Fibroblast of lung (primary cell): Measurements from ENCODE around the gene ISM2.

Experiments
- EZH2 ChIP-seq: IDR thresholded peaks from 2 replicates; pipeline ENCODE4 v1.5.1; 2012; ENCODE audit warnings: low read length, control low read depth, mild to moderate bottlenecking; ENCODE audit errors: missing control alignments
- TF ChIP-seq, protein P1 (sequence below), 2 donors: IDR thresholded peaks in 1 of 2; conservative IDR thresholded peaks in 1 of 2; 1 replicate in 1 of 2; 2 replicates in 1 of 2; pipeline ENCODE4 v1.5.1; 2011 to 2012; ENCODE audit warnings: low read length in 2 of 2, control low read depth in 1 of 2, inconsistent platforms in 1 of 2, low read depth in 1 of 2, mild to moderate bottlenecking in 1 of 2

DNA sequence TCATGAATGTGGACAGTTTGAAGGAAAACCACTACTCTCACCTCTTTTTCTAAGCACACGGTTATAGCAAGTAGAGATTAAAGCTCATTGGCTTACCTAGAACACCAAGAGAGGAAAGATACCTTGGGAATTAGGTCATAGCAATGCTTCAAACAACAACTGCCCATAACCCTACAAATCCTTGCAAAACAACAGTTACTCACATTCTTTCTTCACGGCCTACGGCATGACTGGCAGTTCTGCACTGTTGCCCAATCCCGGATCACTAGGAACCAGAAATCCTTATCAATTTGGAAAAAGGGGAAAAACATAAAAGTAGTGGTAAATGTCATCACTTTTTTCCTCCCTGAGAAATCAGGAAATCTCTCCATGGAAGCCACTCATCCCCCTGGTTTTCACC, 9.6 kb upstream of the ISM2 start:
- TF ChIP-seq, protein P1, sequence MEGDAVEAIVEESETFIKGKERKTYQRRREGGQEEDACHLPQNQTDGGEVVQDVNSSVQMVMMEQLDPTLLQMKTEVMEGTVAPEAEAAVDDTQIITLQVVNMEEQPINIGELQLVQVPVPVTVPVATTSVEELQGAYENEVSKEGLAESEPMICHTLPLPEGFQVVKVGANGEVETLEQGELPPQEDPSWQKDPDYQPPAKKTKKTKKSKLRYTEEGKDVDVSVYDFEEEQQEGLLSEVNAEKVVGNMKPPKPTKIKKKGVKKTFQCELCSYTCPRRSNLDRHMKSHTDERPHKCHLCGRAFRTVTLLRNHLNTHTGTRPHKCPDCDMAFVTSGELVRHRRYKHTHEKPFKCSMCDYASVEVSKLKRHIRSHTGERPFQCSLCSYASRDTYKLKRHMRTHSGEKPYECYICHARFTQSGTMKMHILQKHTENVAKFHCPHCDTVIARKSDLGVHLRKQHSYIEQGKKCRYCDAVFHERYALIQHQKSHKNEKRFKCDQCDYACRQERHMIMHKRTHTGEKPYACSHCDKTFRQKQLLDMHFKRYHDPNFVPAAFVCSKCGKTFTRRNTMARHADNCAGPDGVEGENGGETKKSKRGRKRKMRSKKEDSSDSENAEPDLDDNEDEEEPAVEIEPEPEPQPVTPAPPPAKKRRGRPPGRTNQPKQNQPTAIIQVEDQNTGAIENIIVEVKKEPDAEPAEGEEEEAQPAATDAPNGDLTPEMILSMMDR (conservative IDR thresholded peaks at IDR 0.05 in 1 of 2, IDR thresholded peaks at IDR 0.05 in 1 of 2; ENCODE audit: low read depth in 1 of 2, low read length in 2 of 2): no peak
- TF ChIP-seq EZH2: no peak
